Chondrocyte (in vitro differentiated cells): Measurements from ENCODE around the gene PCYT2. TPM values are rescaled to one million over a fixed set of nuclear protein-coding genes. Genes with fewer than 3 reads are reported as not detected.

Experiments
- DNase-seq: peaks from one replicate; pipeline ENCODE4 v3.0.0; 2021; ENCODE audit warnings: mixed read lengths, low spot score
- H3K27ac Mint-ChIP-seq: one replicate; pipeline ENCODE4 v1.8.0; 2021; ENCODE audit warnings: mild to moderate bottlenecking, moderate library complexity, mixed read lengths; ENCODE audit not compliant: unreplicated experiment
- H3K27me3 Mint-ChIP-seq: 2 replicates; pipeline ENCODE4 v1.8.0; 2021; ENCODE audit warnings: low read depth, mixed read lengths
- H3K36me3 Mint-ChIP-seq: 2 replicates; pipeline ENCODE4 v1.8.0; 2021; ENCODE audit warnings: low read depth, mixed read lengths
- H3K4me1 Mint-ChIP-seq: 2 replicates; pipeline ENCODE4 v1.8.0; 2021; ENCODE audit warnings: low read depth, mild to moderate bottlenecking, mixed read lengths
- H3K4me3 Mint-ChIP-seq: one replicate; pipeline ENCODE4 v1.8.0; 2021; ENCODE audit warnings: mild to moderate bottlenecking, moderate library complexity, mixed read lengths; ENCODE audit not compliant: unreplicated experiment
- H3K9me3 Mint-ChIP-seq: 2 replicates; pipeline ENCODE4 v1.8.0; 2021; ENCODE audit warnings: low read depth, mixed read lengths
- CTCF ChIP-seq: fragments of 200-600 bp; sonication (generic); IDR thresholded peaks from 2 replicates; pipeline ENCODE4 v1.5.0; 2021; ENCODE audit warnings: antibody characterized with exemption, mild to moderate bottlenecking, moderate library complexity
- total RNA-seq: library from RNA; stranded (reverse); gene quantifications from 3 replicates; pipeline ENCODE4 v1.2.1, GENCODE V29; 2021

The PCYT2 gene
- total RNA-seq, 1 donor from 2014 or later = 28.8 TPM

- TF ChIP-seq CTCF = no peak
- Mint-ChIP-seq H3K36me3 (peaks cover 6% of the 10 kb centered on the region), H3K4me3 (no peak overlapping the region), H3K9me3 (no peaks in the 10 kb centered on the region), H3K4me1 (peaks cover 75% of the 10 kb centered on the region), H3K27me3 (no peaks in the 10 kb centered on the region), H3K27ac (peak overlapping the region; percentile 74)
- no peak for DNase-seq
Measured at GRCh38 chr17:81865733-81866439, 45.3 kb downstream of the PCYT2 start.

GRCh38 chr17:81865358-81865732, 45.9 kb downstream of the PCYT2 start:
- DNase-seq = no peak
- peak overlapping the region; percentile 74 for H3K27ac Mint-ChIP-seq
- peaks cover 75% of the 10 kb centered on the region for H3K4me1 Mint-ChIP-seq
- H3K4me3 Mint-ChIP-seq = no peak overlapping the region
- H3K9me3 Mint-ChIP-seq = no peaks in the 10 kb centered on the region
- H3K36me3 Mint-ChIP-seq = peaks cover 6% of the 10 kb centered on the region
- no peak for TF ChIP-seq CTCF
- H3K27me3 Mint-ChIP-seq = no peaks in the 10 kb centered on the region

- peak overlapping the region; percentile 91 for H3K27ac Mint-ChIP-seq
- TF ChIP-seq CTCF = no peak
- H3K36me3 Mint-ChIP-seq = peaks cover 7% of the 10 kb centered on the region
- H3K27me3 Mint-ChIP-seq = no peaks in the 10 kb centered on the region
- no peaks in the 10 kb centered on the region for H3K9me3 Mint-ChIP-seq
- peaks cover 71% of the 10 kb centered on the region for H3K4me1 Mint-ChIP-seq
- H3K4me3 Mint-ChIP-seq = no peak overlapping the region
- no peak for DNase-seq
Measured at GRCh38 chr17:81863833-81864768, 47.1 kb downstream of the PCYT2 start.

GRCh38 chr17:81863123-81863675, 48.0 kb downstream of the PCYT2 start:
- no peak for TF ChIP-seq CTCF
- Mint-ChIP-seq H3K9me3 (no peaks in the 10 kb centered on the region), H3K27ac (peak overlapping the region; percentile 91), H3K36me3 (peaks cover 7% of the 10 kb centered on the region), H3K4me3 (peak overlapping the region; percentile 67), H3K27me3 (no peaks in the 10 kb centered on the region), H3K4me1 (peaks cover 71% of the 10 kb centered on the region)
- no peak for DNase-seq
